ENCODE results near the gene C2orf76.

DNA sequence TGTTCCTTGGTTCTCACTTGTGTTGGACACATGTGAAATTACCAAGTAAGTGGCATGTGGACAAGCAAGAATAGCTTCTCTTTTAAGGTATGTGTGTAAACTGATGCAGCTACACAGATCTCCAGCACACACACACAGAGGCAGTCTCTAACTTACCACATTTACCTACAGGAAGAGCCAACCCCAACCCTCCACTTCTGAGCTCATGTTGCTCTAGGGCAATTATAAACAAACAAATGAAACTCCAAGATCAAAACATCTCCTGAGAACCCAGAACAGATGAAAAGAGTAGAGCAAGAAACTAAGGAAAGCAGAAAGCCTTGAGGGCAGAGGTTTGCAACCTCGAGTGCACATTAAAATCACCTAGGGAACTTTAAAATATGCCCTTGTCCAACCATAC is 49.0 kb upstream of the C2orf76 start:
- no peak for TF ChIP-seq POLR2A (IDR thresholded peaks at IDR 0.05)
- TF ChIP-seq, protein P1, sequence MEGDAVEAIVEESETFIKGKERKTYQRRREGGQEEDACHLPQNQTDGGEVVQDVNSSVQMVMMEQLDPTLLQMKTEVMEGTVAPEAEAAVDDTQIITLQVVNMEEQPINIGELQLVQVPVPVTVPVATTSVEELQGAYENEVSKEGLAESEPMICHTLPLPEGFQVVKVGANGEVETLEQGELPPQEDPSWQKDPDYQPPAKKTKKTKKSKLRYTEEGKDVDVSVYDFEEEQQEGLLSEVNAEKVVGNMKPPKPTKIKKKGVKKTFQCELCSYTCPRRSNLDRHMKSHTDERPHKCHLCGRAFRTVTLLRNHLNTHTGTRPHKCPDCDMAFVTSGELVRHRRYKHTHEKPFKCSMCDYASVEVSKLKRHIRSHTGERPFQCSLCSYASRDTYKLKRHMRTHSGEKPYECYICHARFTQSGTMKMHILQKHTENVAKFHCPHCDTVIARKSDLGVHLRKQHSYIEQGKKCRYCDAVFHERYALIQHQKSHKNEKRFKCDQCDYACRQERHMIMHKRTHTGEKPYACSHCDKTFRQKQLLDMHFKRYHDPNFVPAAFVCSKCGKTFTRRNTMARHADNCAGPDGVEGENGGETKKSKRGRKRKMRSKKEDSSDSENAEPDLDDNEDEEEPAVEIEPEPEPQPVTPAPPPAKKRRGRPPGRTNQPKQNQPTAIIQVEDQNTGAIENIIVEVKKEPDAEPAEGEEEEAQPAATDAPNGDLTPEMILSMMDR (IDR thresholded peaks at IDR 0.05), result no peak

Data from thyroid gland (tissue), 4 donors.